Vagina (tissue), 2 donors: ENCODE data around the gene ELMO1.

Experiments used
- CTCF ChIP-seq, 3 experiments: fragments of 450-650 bp in 2 of 3; fragments of 200-600 bp in 1 of 3; sonication (generic) in 1 of 3; IDR thresholded peaks; one replicate each; pipeline ENCODE4 v1.5.1; 2017 to 2019; ENCODE audit warnings: antibody characterized with exemption in 3 of 3, mild to moderate bottlenecking in 2 of 3, moderate library complexity in 2 of 3
- POLR2A ChIP-seq, 2 donors: fragments of 450-650 bp; IDR thresholded peaks; one replicate each; pipeline ENCODE4 v1.6.1; 2017; ENCODE audit warnings: antibody characterized with exemption in 2 of 2, mild to moderate bottlenecking in 2 of 2, moderate library complexity in 2 of 2
- POLR2AphosphoS5 ChIP-seq, 2 donors: sonication (generic); formaldehyde crosslinking; IDR thresholded peaks; one replicate each; pipeline ENCODE4 v1.9.0; 2017; ENCODE audit warnings: antibody characterized with exemption in 2 of 2, mild to moderate bottlenecking in 2 of 2, low read depth in 1 of 2; ENCODE audit not compliant: insufficient read depth in 1 of 2

GRCh38 chr7:37285706-37286453, 162.8 kb downstream of the ELMO1 start:
- TF ChIP-seq CTCF (IDR thresholded peaks at IDR 0.05) (no peak), POLR2A (IDR thresholded peaks at IDR 0.05) (no peak), POLR2AphosphoS5 (IDR thresholded peaks at IDR 0.05; ENCODE audit: insufficient read depth in 1 of 2, low read depth in 1 of 2) (no peak)
